Measurements from ENCODE around the gene EMILIN2. TPM values are rescaled to one million over a fixed set of nuclear protein-coding genes. Genes with fewer than 3 reads are reported as not detected.

The EMILIN2 gene
- total RNA-seq, 1 experiment from 2014 or later, result 11.7 TPM

GRCh38 chr18:2906704-2907549, 60.1 kb downstream of the EMILIN2 start (continued):
- TF ChIP-seq E2F1 (CRISPR knock-in tag; IDR thresholded peaks at IDR 0.05) (no peak), ZNF121 (CRISPR knock-in tag; IDR thresholded peaks at IDR 0.05) (no peak), SP1 (CRISPR knock-in tag; conservative IDR thresholded peaks at IDR 0.05) (peak; percentile 63; the same call in 1 of the 2 replicates), RELA (CRISPR knock-in tag; IDR thresholded peaks at IDR 0.05; ENCODE audit: borderline replicate concordance) (no peak), ZNF232 (CRISPR knock-in tag; IDR thresholded peaks at IDR 0.05) (0 out of 2 replicates have a peak, but pooled peaks have one; percentile 36), ESRRA (CRISPR knock-in tag; IDR thresholded peaks at IDR 0.05; ENCODE audit: borderline replicate concordance) (no peak), IRF2 (CRISPR knock-in tag; IDR thresholded peaks at IDR 0.05; ENCODE audit: borderline replicate concordance, low read depth) (no peak), ZSCAN18 (CRISPR knock-in tag; IDR thresholded peaks at IDR 0.05) (no peak), E2F4 (CRISPR knock-in tag; IDR thresholded peaks at IDR 0.05; ENCODE audit: borderline replicate concordance, low read depth) (no peak), TEAD1 (CRISPR knock-in tag; IDR thresholded peaks at IDR 0.05) (no peak), NR3C1 (CRISPR knock-in tag; conservative IDR thresholded peaks at IDR 0.05; ENCODE audit: low read depth) (no peak), ZNF263 (CRISPR knock-in tag; IDR thresholded peaks at IDR 0.05; ENCODE audit: low read depth) (0 out of 2 replicates have a peak, but pooled peaks have one; percentile 30), USF1 (CRISPR knock-in tag; IDR thresholded peaks at IDR 0.05) (no peak), ZNF423 (CRISPR knock-in tag; IDR thresholded peaks at IDR 0.05) (peak; percentile 51; the same call in 1 of the 2 replicates), FOXP1 (CRISPR knock-in tag; IDR thresholded peaks at IDR 0.05; ENCODE audit: borderline replicate concordance) (peak; percentile 67; the same call in 1 of the 2 replicates), RORB (CRISPR knock-in tag; IDR thresholded peaks at IDR 0.05) (no peak)
- TF ChIP-seq, protein P1, sequence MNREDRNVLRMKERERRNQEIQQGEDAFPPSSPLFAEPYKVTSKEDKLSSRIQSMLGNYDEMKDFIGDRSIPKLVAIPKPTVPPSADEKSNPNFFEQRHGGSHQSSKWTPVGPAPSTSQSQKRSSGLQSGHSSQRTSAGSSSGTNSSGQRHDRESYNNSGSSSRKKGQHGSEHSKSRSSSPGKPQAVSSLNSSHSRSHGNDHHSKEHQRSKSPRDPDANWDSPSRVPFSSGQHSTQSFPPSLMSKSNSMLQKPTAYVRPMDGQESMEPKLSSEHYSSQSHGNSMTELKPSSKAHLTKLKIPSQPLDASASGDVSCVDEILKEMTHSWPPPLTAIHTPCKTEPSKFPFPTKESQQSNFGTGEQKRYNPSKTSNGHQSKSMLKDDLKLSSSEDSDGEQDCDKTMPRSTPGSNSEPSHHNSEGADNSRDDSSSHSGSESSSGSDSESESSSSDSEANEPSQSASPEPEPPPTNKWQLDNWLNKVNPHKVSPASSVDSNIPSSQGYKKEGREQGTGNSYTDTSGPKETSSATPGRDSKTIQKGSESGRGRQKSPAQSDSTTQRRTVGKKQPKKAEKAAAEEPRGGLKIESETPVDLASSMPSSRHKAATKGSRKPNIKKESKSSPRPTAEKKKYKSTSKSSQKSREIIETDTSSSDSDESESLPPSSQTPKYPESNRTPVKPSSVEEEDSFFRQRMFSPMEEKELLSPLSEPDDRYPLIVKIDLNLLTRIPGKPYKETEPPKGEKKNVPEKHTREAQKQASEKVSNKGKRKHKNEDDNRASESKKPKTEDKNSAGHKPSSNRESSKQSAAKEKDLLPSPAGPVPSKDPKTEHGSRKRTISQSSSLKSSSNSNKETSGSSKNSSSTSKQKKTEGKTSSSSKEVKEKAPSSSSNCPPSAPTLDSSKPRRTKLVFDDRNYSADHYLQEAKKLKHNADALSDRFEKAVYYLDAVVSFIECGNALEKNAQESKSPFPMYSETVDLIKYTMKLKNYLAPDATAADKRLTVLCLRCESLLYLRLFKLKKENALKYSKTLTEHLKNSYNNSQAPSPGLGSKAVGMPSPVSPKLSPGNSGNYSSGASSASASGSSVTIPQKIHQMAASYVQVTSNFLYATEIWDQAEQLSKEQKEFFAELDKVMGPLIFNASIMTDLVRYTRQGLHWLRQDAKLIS (CRISPR knock-in tag; IDR thresholded peaks at IDR 0.05; ENCODE audit: borderline replicate concordance), result no peak
- TF ChIP-seq, protein P2, sequence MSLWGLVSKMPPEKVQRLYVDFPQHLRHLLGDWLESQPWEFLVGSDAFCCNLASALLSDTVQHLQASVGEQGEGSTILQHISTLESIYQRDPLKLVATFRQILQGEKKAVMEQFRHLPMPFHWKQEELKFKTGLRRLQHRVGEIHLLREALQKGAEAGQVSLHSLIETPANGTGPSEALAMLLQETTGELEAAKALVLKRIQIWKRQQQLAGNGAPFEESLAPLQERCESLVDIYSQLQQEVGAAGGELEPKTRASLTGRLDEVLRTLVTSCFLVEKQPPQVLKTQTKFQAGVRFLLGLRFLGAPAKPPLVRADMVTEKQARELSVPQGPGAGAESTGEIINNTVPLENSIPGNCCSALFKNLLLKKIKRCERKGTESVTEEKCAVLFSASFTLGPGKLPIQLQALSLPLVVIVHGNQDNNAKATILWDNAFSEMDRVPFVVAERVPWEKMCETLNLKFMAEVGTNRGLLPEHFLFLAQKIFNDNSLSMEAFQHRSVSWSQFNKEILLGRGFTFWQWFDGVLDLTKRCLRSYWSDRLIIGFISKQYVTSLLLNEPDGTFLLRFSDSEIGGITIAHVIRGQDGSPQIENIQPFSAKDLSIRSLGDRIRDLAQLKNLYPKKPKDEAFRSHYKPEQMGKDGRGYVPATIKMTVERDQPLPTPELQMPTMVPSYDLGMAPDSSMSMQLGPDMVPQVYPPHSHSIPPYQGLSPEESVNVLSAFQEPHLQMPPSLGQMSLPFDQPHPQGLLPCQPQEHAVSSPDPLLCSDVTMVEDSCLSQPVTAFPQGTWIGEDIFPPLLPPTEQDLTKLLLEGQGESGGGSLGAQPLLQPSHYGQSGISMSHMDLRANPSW (CRISPR knock-in tag; conservative IDR thresholded peaks at IDR 0.05; ENCODE audit: low read depth), result no peak

Measured in WTC11 (cell line).